HG03439 (cell line): Measurements from ENCODE around the gene TMUB1.

Experiments used
- ATAC-seq: cut with Tn5 transposase; IDR thresholded peaks from one replicate; pipeline ENCODE4 v1.9.1; 2021; ENCODE audit warnings: mild to moderate bottlenecking, moderate library complexity; ENCODE audit not compliant: unreplicated experiment

TMUB1 gene

GRCh38 chr7:151071032-151071866, 12.0 kb downstream of the TMUB1 start:
- ATAC-seq, result no peak

DNA sequence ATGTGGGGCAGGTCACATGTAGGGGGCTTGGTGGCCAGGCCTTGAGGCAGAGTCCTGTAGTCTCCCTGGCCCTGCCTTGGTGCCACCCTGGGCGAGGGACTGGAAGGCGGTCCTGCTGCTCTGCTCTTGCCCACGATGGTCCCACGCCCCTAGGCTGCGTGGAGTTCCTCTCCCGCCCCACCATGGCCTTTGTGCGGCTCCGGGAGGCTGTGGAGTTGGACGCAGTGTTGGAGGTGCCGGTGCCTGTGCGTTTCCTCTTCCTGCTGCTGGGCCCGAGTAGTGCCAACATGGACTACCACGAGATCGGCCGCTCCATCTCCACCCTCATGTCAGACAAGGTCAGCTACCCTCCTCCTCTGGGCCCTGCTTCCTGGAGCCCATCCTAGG, 12.7 kb downstream of the TMUB1 start:
- ATAC-seq, result no peak

DNA sequence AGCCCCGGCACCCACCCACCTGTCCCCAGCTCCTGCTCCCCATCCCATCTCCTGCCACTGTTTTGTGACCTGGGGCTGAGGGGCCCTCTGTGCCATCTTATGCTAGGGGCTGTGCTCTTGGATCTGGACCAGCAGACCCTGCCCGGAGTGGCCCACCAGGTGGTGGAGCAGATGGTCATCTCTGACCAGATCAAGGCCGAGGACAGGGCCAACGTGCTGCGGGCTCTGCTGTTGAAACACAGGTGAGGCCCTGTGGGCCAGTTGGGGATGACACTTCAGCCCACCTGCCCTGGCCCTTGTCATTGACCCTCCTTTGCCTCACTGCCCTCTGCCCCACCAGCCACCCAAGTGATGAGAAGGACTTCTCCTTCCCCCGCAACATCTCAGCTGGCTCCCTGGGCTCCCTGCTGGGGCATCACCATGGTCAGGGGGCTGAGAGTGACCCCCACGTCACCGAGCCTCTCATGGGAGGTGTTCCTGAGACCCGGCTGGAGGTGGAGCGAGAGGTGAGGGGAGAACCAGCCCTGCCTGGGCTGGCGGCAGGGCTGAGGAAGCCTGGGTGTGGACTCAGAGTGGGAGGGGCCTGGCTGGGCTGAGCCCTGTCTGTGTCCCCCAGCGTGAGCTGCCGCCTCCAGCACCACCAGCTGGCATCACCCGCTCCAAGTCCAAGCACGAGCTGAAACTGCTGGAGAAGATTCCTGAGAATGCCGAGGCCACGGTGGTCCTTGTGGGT, 13.3 kb downstream of the TMUB1 start:
- ATAC-seq, result no peak

GRCh38 chr7:151068069-151068773, 15.1 kb downstream of the TMUB1 start:
- ATAC-seq, result no peak

GRCh38 chr7:151066273-151066974, 16.9 kb downstream of the TMUB1 start:
- ATAC-seq, result no peak

- ATAC-seq, result no peak
These were observed 17.8 kb downstream of the TMUB1 start for GRCh38 chr7:151065516-151065915.

GRCh38 chr7:151064993-151065392, 18.3 kb downstream of the TMUB1 start:
- ATAC-seq, result no peak

DNA sequence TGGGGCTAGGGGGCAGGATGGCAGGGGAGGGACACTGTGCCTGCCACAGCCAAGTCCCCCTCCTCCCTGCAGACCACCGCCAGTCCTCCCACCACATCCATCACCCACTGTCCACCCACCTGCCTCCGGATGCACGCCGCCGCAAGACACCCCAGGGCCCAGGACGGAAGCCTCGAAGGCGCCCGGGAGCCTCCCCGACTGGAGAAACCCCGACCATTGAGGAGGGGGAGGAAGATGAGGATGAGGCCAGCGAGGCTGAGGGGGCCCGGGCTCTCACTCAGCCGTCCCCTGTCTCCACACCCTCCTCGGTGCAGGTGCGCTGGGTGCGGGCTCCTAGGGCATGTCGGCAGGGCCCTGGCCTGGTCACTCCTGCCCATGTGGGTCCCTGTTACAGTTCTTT, 18.8 kb downstream of the TMUB1 start:
- no peak for ATAC-seq

- no peak for ATAC-seq
These were observed 20.1 kb downstream of the TMUB1 start for GRCh38 chr7:151063212-151063561.

- ATAC-seq, result no peak
These were observed 20.7 kb downstream of the TMUB1 start for GRCh38 chr7:151062399-151063211.

GRCh38 chr7:151062111-151062398, 21.2 kb downstream of the TMUB1 start:
- ATAC-seq, result no peak

- no peak for ATAC-seq
These were observed 21.8 kb downstream of the TMUB1 start for GRCh38 chr7:151061213-151062110.

GRCh38 chr7:151060416-151061212, 22.7 kb downstream of the TMUB1 start:
- no peak for ATAC-seq

DNA sequence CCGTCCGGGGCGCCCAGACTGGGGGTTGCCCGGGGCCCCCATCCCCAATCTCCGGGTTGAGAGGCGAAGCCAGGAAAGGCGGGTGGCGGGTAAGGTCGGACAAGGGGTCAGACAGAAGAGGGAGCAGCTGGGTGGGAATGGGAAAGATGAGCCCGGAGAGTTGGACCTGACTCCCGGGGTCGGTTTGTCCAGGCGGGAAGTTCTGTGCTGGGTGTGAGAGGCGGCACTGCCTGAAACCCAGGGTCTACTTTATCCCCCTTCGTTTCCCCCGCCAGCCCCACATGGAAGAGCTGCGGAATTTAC, 23.2 kb downstream of the TMUB1 start:
- ATAC-seq, result no peak

DNA sequence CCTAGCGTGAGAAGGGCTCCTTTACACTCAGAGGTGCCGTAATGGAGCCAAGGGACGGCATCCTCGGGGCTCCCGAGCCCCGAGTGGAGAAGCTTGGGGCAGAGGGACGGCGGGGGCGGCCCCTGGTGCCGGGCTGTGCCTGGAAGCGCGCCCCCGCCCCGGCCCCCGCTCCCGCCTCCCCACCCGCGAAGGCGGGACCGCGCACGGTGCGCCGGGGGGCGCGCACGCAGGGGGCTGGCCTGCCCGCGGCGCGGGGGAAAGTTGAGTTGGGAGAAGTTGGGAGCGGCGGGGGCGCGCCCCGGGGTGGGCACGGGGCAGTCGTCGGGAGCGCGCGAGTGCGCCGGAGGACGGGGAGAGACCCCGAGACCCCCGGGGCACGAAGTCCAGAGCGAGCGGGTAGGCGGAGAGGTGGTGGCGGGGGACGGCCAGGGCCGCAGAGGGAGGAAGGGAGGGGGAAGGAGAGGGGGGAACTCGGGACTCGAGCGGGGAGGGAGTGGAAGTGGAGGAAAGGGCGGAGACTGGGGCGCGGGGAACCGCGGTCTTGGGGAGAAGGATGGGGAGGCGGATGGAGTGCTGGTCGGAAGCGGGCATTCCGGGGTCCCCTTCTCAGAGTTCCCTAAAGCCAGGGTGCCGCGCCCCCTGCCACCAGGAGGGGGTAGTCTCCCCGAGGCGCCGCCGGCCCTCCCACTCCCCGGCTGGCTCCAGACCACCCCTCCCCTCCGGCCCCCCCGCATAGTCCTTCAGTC, 23.8 kb downstream of the TMUB1 start, which contains the start of gene SLC4A2:
TSS of gene SLC4A2 (plus strand) at position 223 of the 746 bp plus-strand sequence. CDS start 2,399 bp downstream, outside the sequence.
- ATAC-seq, result peak; percentile 29

GRCh38 chr7:151058781-151059366, 24.4 kb downstream of the TMUB1 start:
- ATAC-seq, result no peak

GRCh38 chr7:151057989-151058780, 25.1 kb downstream of the TMUB1 start:
- peak; percentile 88 for ATAC-seq
